ENCODE measurements around the gene AK2. TPM values are rescaled to one million over a fixed set of nuclear protein-coding genes. Genes with fewer than 3 reads are reported as not detected.
A peak's percentile ranks its signal among the peaks of the same experiment; 100 is the strongest.

The AK2 gene
- total and polyA plus RNA-seq, 12 donors = 55.3 to 245 (median 144) TPM

- peaks cover 0 to 24% of the 10 kb centered on the region in 2 donors for H3K36me3 ChIP-seq (replicated peaks in 1 of 2)
- H3K4me3 ChIP-seq = no peak overlapping the region
- no peaks in the 10 kb centered on the region for H3K9me3 ChIP-seq (replicated peaks in 1 of 3)
- intact Hi-C loops (cut with DNase I) = loop anchor here in 1 of 2 donors (2.0 to 10.0 kb wide), 2 partner anchors 45 to 63 kb away; no protein-coding TSS in a partner anchor
- peak; percentile 47 to 86 (median 78) for DNase-seq
- whole genome bisulfite sequencing, 4 donors = 45 to 72% (median 60%) methylated on average over 6 of the region's 6 CpGs
- no peaks in the 10 kb centered on the region for H3K27me3 ChIP-seq
- peak overlapping the region in 2 of 5 donors; percentile 13 to 58 for H3K27ac ChIP-seq
- TF ChIP-seq POLR2A (IDR thresholded peaks at IDR 0.05) (no peak), CTCF (IDR thresholded peaks at IDR 0.05) (peak; percentile 16 to 69 (median 61))
- H3K4me1 ChIP-seq (replicated peaks in 1 of 2) = peaks cover 33 to 54% of the 10 kb centered on the region in 2 donors
Observed at GRCh38 chr1:33007190-33008050, 29.3 kb downstream of the AK2 start.

- H3K9me3 ChIP-seq (replicated peaks in 1 of 3) = no peaks in the 10 kb centered on the region
- peaks cover 29 to 39% of the 10 kb centered on the region in 2 donors for H3K4me1 ChIP-seq (replicated peaks in 1 of 2)
- no peaks in the 10 kb centered on the region for H3K27me3 ChIP-seq
- peak in 3 of 7 donors; percentile 27 to 50 (median 48) for DNase-seq
- TF ChIP-seq CTCF (IDR thresholded peaks at IDR 0.05) (no peak), POLR2A (IDR thresholded peaks at IDR 0.05) (no peak)
- WGBS, 4 donors = 49 to 61% (median 51%) methylated on average over 7 to 9 of the region's 9 CpGs
- peak overlapping the region in 4 of 5 donors; percentile 33 to 73 (median 56) for H3K27ac ChIP-seq
- intact Hi-C loops (cut with DNase I) = loop anchor here in 1 of 2 donors (2.0 to 10.0 kb wide), 2 partner anchors 43 to 61 kb away; no protein-coding TSS in a partner anchor
- no peak overlapping the region for H3K4me3 ChIP-seq
- H3K36me3 ChIP-seq (replicated peaks in 1 of 2) = peaks cover 0 to 18% of the 10 kb centered on the region in 2 donors
Observed at GRCh38 chr1:33005838-33006421, 30.8 kb downstream of the AK2 start.

GRCh38 chr1:33005117-33005837 lies 31.4 kb downstream of the AK2 start:
- Histone ChIP-seq H3K9me3 (replicated peaks in 1 of 3) (no peaks in the 10 kb centered on the region), H3K27me3 (no peaks in the 10 kb centered on the region), H3K4me1 (replicated peaks in 1 of 2) (peaks cover 23 to 34% of the 10 kb centered on the region in 2 donors), H3K27ac (peak overlapping the region in 4 of 5 donors; percentile 33 to 73 (median 56)), H3K36me3 (replicated peaks in 1 of 2) (peaks cover 0 to 14% of the 10 kb centered on the region in 2 donors), H3K4me3 (no peak overlapping the region)
- no peak for DNase-seq
- no peak for TF ChIP-seq CTCF (IDR thresholded peaks at IDR 0.05)
- TF ChIP-seq POLR2A (IDR thresholded peaks at IDR 0.05) = no peak
- intact Hi-C loops (cut with DNase I) = loop anchor here in 1 of 2 donors (10.0 kb wide), 1 partner anchor 60 kb away; no protein-coding TSS in a partner anchor
- 58 to 66% (median 61%) methylated on average over 2 of the region's 2 CpGs for WGBS, 4 donors

Measured in adrenal gland (tissue), 12 donors.